Measurements from ENCODE around the gene USH1G. TPM values are rescaled to one million over a fixed set of nuclear protein-coding genes. Genes with fewer than 3 reads are reported as not detected.

USH1G gene
- total RNA-seq (2016; rRNA removed; fragmentation: Illumina TruSeq; extraction: Trizol), result 0.04 TPM in 1 of 2 replicates, not detected in the other
- total RNA-seq (2016; cell fraction: cytosol; rRNA removed; fragmentation: Illumina TruSeq; extraction: Trizol; ENCODE audit: low read depth), result not detected in 2 replicates
- total RNA-seq (2016; cell fraction: insoluble cytoplasmic fraction; rRNA removed; fragmentation: Illumina TruSeq; extraction: Trizol), result not detected in 2 replicates
- not detected in 2 replicates for total RNA-seq (2016; cell fraction: membrane; rRNA removed; fragmentation: Illumina TruSeq; extraction: Trizol)
- not detected in 2 replicates for total RNA-seq (2016; cell fraction: nucleus; rRNA removed; fragmentation: Illumina TruSeq; extraction: Trizol)
- not detected in 2 replicates for polyA plus RNA-seq (2011; rRNA removed)
- polyA plus RNA-seq (2011; cell fraction: cytosol; rRNA removed), result 0.01 TPM in 1 of 2 replicates, not detected in the other
- polyA plus RNA-seq (2011; cell fraction: nucleus; rRNA removed), result 0.03 and 0.08 TPM in 2 replicates
- not detected in 2 replicates for polyA plus RNA-seq (2012)
- polyA plus RNA-seq (2016; cell fraction: cytosol; fragmentation: Illumina TruSeq; extraction: Trizol; ENCODE audit: low read depth), result not detected in 2 replicates
- polyA plus RNA-seq (2016; cell fraction: insoluble cytoplasmic fraction; fragmentation: Illumina TruSeq; extraction: Trizol; ENCODE audit: low read depth), result not detected in 2 replicates
- polyA plus RNA-seq (2016; cell fraction: membrane; fragmentation: Illumina TruSeq; extraction: Trizol; ENCODE audit: low read depth), result not detected in 2 replicates
- not detected in 2 replicates for polyA plus RNA-seq (2016; cell fraction: nucleus; fragmentation: Illumina TruSeq; extraction: Trizol; ENCODE audit: insufficient read depth, low read depth)
- polyA minus RNA-seq (2011; rRNA and poly(A)+ RNA removed; ENCODE audit: low replicate concordance), result 0.05 TPM in 1 of 2 replicates, not detected in the other
- not detected in 2 replicates for polyA minus RNA-seq (2011; cell fraction: cytosol; rRNA and poly(A)+ RNA removed)
- 0.12 and 0.13 TPM in 2 replicates for polyA minus RNA-seq (2011; cell fraction: nucleus; rRNA and poly(A)+ RNA removed)
- not detected for Bru-seq, nascent RNA
- not detected for BruChase-seq, experiment 1, labeled RNA remaining after a 6-hour chase
- BruChase-seq, experiment 2, labeled RNA remaining after a 2-hour chase, result not detected
- long read RNA-seq, experiment 1, result 0 reads
- long read RNA-seq, experiment 2, result 0 reads

DNA sequence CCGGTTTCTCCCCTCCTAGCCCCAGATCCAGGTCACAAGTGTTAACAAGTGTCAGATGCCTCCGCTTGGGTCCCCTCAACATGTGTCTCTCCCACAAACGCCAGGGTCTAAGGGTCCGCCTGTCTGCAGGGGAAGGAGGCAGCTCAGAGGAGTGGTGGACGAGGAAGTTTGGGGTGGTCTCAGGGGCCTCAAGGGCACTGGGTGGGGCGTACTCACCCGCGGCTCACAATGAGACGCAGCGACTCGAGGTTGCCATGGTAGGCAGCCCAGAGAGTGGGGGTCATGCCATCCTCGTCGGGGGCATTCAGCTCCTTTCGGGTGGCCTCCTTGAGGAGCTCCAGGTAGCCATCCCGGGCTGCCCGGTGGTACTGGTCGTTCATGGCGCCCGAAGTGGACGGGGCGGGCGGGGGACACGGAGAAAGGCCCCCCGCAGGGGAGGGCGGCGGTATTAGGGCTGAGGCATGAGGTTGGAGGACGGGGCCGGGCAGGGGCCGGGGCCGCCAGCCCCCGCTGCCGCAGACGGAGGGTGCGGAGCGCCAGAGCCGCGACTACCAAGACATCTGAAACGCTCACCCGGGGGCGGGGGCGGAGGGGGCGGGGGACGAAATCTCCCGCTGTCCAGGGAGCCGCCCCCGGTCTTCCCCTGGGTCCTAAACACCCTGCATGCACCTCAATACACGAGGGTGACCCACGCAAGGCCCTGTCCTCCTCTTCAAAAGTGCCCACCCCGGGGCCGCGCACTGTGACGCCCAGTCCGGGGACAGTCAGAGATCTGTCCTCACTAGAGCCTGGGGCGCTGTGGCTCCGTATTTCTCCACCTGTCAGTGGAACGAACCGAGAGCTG, at the start of gene USH1G:
Gene USH1G, minus strand, starts transcription at position 562 of the 844 bp plus-strand sequence. Its CDS starts 182 bp downstream, at position 380.
- intact Hi-C loops (cut with micrococcal nuclease; ENCODE audit: unreplicated experiment), result loop anchor here (1.0 kb wide), 1 partner anchor 35 kb away; no protein-coding TSS in a partner anchor
- Histone ChIP-seq H3K4me2 (ENCODE audit: low read depth, low read length) (peak within 1 kb of the TSS; percentile 74), H4K20me1 (ENCODE audit: insufficient read depth, low read length) (no peaks in the 10 kb centered on the region), H3K9me3 (ENCODE audit: low read length) (no peaks in the 10 kb centered on the region), H2AFZ (ENCODE audit: low read length) (no peak within 1 kb of the TSS), H3K36me3 (replicated peaks in 1 of 2; ENCODE audit: control insufficient read depth in 1 of 2, insufficient read depth in 2 of 2, low read length in 2 of 2) (no peaks in the 10 kb centered on the region), H3K27me3 (ENCODE audit: control insufficient read depth in 1 of 2, insufficient read depth in 2 of 2, low read length in 2 of 2) (peaks cover 23 to 74% of the 10 kb centered on the region in 2 experiments), H3K9ac (ENCODE audit: insufficient read depth, low read depth, low read length) (no peak within 1 kb of the TSS), H3K4me1 (ENCODE audit: insufficient read depth, low read length) (peaks cover 31% of the 10 kb centered on the region), H3K27ac (ENCODE audit: extremely low read length, insufficient read depth, low read length) (no peak within 1 kb of the TSS), H3K79me2 (ENCODE audit: insufficient read depth, low read length) (no peaks in the 10 kb centered on the region), H3K4me3 (replicated peaks in 1 of 3; ENCODE audit: insufficient read depth in 1 of 3, low read depth in 2 of 3, low read length in 3 of 3) (peak within 1 kb of the TSS; percentile 30 to 53 (median 35); a peak in 4 of 6 replicates)
- WGBS (ENCODE audit: low lambda C conversion rate), result 11% methylated on average over 38 of the region's 57 CpGs
- DNase-seq (ENCODE audit: low spot score), result no peak
- FAIRE-seq, result no peak
- ChIA-PET POLR2A (no interaction called here), CTCF (ENCODE audit: low intra/inter-chr PET ratio, low total read pairs) (interaction anchor here (3.2 to 3.4 kb wide), 2 partner anchors 35 to 38 kb away, joined by 23 to 32 read pairs; no protein-coding TSS in a partner anchor)
- in situ Hi-C loops (cut with HindIII; ENCODE audit: extremely low pct_ligation_motif_present, low pct_unique_long_range_greater_than_20kb), result loop anchor here (5.0 kb wide), 1 partner anchor 34 kb away; no protein-coding TSS in a partner anchor
- ATAC-seq, result peak; percentile 20
- BruUV-seq (replicated peaks), result no TSS peak
- TF ChIP-seq TBL1XR1 (IDR thresholded peaks at IDR 0.05; ENCODE audit: borderline replicate concordance, low read length, partially characterized antibody), result no peak
- 0 out of 2 replicates have a peak, but pooled peaks have one; percentile 3 for TF ChIP-seq KDM5B (CRISPR knock-in tag; IDR thresholded peaks at IDR 0.05; ENCODE audit: borderline replicate concordance)
- no peak for TF ChIP-seq KMT2B (CRISPR knock-in tag; IDR thresholded peaks at IDR 0.05)
- TF ChIP-seq PHB2 (IDR thresholded peaks at IDR 0.05; ENCODE audit: partially characterized antibody), result no peak
- TF ChIP-seq TBX3 (IDR thresholded peaks at IDR 0.05; ENCODE audit: borderline replicate concordance), result no peak
- TF ChIP-seq, protein P1, sequence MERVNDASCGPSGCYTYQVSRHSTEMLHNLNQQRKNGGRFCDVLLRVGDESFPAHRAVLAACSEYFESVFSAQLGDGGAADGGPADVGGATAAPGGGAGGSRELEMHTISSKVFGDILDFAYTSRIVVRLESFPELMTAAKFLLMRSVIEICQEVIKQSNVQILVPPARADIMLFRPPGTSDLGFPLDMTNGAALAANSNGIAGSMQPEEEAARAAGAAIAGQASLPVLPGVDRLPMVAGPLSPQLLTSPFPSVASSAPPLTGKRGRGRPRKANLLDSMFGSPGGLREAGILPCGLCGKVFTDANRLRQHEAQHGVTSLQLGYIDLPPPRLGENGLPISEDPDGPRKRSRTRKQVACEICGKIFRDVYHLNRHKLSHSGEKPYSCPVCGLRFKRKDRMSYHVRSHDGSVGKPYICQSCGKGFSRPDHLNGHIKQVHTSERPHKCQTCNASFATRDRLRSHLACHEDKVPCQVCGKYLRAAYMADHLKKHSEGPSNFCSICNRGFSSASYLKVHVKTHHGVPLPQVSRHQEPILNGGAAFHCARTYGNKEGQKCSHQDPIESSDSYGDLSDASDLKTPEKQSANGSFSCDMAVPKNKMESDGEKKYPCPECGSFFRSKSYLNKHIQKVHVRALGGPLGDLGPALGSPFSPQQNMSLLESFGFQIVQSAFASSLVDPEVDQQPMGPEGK (CRISPR knock-in tag; IDR thresholded peaks at IDR 0.05), result peak; percentile 17; the same call in 1 of the 2 replicates
- TF ChIP-seq CHD2 (IDR thresholded peaks at IDR 0.05; ENCODE audit: low read depth, low read length), result no peak
- TF ChIP-seq, protein P2, sequence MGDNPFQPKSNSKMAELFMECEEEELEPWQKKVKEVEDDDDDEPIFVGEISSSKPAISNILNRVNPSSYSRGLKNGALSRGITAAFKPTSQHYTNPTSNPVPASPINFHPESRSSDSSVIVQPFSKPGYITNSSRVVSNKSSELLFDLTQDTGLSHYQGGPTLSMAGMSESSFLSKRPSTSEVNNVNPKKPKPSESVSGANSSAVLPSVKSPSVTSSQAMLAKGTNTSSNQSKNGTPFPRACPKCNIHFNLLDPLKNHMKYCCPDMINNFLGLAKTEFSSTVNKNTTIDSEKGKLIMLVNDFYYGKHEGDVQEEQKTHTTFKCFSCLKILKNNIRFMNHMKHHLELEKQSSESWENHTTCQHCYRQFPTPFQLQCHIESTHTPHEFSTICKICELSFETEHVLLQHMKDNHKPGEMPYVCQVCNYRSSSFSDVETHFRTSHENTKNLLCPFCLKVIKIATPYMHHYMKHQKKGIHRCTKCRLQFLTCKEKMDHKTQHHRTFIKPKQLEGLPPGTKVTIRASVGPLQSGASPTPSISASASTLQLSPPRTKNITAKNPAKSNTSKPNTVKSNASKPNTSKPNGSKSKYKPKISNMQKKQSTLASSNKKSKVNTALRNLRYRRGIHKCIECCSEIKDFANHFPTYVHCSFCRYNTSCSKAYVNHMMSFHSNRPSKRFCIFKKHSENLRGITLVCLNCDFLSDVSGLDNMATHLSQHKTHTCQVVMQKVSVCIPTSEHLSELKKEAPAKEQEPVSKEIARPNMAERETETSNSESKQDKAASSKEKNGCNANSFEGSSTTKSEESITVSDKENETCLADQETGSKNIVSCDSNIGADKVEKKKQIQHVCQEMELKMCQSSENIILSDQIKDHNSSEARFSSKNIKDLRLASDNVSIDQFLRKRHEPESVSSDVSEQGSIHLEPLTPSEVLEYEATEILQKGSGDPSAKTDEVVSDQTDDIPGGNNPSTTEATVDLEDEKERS (CRISPR knock-in tag; IDR thresholded peaks at IDR 0.05), result 0 out of 2 replicates have a peak, but pooled peaks have one; percentile 29
- no peak for TF ChIP-seq ZNF501 (CRISPR knock-in tag; IDR thresholded peaks at IDR 0.05)
- TF ChIP-seq ZNF790 (CRISPR knock-in tag; IDR thresholded peaks at IDR 0.05; ENCODE audit: borderline replicate concordance), result no peak

Measured in HepG2 (cell line).